ENCODE data around the gene NATD1.
A peak's percentile ranks its signal among the peaks of the same experiment; 100 is the strongest.
"Not testable (repeated sequence)": the region's sequence is repeated elsewhere in the genome, so short reads cannot be mapped to it uniquely, and the experiment has no call there.

Gene NATD1

DNA sequence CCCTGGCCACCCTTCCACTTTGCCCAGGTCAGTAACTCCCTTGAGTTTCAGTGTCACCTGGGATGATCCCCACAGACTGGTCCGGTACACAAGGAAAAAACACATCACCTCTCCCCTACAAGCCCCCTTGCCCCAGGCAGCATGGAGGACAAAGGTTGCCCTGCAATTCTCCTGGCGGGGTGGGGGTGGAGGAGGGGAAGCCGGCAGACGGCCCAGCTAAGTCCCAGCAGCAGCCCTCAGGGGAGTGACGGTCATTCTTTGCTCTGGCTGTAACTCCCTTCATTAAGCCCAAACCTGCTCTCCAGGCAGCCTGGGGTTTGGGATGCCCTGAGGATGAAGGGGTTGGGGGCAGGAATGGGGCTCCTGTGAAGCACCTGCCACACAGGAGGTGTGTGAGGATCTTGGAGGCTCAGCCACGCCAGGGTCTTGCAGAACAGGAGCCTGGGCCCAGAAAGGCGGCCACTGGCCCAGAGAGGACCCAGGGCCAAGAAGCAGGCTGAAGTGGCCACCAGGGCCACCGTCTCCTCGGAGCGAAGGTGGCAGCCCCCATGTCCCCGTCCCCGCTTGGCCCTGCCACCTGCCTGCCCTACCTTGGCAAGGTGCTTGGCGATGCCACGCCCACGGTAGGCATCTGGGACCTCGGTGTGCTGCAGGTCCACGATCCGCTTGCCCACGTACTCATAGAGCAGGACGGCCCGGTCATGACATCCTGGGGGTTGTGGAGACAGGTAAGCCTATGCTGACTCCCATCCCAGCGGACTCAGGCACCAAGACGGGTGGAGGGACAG is 9.5 kb downstream of the NATD1 start:
- no peak for DNase-seq

DNA sequence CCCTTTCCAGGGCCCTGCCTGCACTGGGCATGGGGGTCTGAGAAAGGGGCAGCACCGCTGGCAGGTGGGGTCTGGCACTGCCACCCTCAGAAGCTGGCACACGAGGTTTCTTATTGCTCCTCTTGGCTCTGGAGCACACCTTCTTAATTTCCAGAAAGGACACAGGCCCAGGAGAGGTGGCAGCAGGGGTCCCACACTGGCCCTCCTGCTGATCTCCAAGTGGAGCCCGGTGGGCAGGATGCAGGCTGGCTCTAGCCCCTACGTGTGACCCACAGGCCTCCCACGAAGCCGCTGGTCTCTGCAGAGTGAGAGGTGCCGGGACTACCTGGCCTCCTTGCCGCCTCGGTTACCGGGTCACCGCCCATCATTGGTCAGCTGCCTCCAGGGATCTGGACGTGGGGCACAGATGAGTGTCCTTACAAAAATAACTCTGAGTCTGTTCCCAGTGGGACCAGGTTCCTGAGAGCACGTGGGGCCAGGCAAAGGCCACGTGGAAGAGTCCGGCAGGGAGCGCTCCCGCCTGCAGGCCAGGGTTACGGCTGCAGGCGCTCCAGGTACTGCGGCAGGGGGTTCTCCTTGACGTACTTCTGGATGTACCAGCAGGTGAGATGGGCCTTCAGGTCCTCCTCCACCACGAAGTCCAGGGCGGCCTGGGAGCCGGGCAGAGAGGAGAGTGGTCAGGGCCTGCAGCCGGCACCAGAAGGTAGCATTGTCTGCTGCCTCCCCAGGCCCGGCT is 10.3 kb downstream of the NATD1 start:
- no peak for DNase-seq

DNA sequence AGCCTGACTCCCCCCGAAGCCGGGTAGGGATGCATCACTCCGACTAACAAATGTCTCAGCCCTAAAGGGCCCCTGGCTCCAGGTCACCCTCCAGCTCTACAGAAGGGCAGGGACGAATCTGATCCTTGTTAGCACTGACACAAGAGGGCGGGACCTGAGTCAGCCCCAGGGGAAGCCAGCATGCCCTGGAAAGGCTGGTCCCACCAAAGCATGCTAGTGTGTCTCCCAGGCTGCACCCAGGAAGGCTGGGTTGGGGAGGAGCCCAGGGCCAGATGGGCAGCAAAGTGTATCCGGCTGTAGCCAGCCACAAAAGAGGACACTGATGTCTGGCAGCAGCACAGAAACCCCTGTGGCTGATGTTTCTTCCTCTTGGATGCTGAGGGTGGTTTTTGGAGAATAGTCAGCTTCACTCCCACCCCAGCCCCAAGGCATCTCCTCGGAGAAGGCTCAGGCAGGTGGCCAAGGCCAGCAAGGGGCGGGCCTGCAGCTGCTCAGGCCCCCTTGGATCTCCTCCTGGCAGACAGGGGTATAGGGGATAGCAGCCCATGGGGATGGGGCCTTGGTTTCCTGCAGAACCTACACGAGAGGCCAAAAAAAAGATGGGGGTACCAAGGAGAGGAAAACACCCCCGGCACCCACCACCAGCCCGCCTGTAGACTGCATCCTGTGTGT is 11.0 kb downstream of the NATD1 start:
- no peak for DNase-seq

DNA sequence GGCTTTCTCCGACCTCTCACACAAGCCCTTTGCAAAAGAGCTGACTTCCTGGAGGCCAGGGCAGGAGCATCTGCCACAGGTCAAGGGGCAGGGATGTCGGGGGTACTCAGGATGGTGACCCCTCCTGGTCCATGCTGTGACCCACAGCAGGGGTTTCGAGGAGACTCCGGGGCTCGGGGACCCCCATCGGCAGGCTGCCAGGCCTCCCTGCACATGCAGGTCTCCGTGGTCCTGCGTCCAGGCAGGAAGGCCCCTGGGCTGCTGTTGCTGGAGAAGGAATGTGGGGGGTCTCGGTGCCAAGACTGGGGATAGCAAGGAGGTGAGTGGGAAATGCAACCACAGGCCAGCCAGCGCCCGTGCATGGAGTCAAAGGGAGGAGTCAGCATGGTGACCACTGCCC is 11.6 kb downstream of the NATD1 start:
- DNase-seq = no peak

DNA sequence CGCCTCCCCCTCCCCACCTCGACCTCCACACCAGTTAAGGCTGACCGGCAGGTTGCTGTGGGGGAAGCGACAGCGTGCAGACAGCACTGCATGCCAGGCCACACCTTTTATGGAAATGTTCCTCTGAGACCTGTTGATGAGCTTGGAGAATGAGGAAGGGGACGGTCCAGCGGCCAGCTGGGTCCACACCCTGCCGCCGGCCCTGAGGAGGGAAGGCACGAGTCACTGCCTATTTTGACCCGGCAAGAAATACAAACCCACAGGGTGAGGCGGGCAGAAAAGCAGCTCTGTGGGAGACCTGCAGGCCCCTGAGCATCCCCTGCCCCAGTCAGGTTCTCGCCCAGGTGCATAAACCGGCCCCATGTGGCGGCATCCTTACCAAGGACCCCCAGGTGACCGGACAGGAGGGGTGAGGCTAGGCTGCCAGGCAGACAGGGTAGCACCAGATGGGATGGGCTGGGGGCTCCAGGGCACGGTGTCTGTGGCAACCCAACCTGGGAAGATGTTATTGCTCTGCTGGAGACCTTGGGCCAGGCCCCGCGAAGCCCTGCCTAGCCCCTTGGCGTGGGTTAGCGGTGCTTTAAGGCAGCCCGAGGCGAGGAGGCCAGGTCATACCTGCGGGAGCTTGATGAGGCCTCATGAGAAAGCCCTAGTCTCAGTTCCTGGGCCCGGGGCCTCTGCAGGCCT is 12.7 kb downstream of the NATD1 start:
- DNase-seq = no peak

DNA sequence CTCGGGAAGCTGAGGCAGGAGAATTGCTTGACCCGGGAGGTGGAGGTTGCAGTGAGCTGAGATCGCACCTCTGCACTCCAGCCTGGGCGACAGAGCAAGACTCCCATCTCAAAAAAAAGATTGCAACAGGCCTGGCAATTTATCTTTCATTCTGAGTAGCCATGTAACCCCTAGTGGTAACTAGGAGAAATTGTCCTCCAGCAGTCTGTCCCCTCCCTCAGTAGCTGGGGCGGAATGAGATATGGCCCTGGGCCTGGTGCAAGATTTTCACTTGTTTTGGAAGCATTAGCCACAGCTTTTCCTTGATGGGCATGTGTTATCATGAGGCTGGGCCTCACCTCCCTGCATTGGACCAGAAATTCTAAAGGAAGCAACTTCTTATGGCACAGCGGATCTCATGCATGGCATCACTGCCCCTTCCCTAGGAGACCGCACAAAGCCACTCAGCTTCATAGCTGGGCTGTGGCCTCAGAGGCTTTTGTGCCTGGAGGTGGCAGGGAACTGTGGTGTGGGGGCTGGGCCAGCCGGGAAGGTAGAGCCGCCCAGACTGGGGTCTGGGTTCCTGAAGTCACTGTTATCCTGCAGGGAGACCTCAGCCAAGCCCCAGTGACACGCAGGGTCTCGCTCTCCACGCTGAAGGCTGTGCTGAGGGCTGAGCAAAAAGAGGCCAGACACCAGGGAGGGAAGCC is 13.4 kb downstream of the NATD1 start:
- no peak for DNase-seq

DNA sequence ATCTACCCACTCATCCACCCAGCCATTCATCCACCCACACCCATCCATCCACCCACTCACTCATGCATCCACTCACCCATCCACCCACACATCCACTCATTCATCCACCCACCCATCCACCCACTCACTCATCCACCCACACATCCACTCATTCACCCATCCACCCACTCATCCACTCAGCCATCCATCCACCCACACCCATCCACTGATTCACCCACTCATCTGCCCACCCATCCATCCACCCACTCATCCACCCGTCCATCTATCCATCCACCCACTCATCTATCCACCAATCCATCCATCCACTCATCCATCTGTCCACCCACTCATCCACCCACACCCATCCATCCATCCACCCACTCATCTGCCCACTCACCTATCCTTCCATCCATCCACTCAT is 17.3 kb downstream of the NATD1 start:
- peak; percentile 15 to 16 for DNase-seq

DNA sequence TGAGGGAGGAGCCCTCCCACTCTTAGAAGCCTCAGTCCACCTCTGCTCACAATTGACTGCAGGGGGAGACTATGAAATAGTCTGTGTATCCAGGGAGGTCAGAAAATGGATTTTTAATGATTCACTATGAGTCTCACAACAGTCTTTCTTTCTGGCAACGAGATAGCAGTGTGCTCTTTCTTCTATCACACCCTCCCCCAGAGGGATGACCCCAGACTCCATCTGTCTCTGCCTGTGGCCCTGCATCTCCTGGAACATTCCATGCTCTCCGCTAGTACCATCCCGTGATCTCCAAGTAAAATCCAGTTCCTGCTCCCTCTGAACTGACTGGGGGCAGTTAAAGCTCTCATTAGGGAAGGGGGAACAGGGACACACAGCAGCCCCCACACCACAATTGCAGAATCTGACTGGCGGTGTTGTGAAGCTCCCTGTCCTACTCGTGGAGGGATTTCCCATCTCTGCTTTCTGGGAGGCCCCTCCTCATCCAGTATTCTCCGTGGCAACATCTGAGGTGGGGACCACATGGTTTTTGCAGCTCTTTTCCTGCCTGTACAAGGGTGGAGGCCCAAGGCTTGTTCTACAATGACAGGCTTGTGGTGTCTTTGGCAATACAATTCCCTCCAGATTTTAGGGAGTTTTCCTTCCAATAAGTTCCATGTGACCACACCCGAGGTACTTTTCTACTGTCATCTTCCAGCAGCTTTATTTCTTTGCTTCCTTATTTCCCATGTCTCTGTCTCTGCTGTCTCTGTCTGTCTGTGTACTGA is 19.4 kb downstream of the NATD1 start:
- DNase-seq = no peak

DNA sequence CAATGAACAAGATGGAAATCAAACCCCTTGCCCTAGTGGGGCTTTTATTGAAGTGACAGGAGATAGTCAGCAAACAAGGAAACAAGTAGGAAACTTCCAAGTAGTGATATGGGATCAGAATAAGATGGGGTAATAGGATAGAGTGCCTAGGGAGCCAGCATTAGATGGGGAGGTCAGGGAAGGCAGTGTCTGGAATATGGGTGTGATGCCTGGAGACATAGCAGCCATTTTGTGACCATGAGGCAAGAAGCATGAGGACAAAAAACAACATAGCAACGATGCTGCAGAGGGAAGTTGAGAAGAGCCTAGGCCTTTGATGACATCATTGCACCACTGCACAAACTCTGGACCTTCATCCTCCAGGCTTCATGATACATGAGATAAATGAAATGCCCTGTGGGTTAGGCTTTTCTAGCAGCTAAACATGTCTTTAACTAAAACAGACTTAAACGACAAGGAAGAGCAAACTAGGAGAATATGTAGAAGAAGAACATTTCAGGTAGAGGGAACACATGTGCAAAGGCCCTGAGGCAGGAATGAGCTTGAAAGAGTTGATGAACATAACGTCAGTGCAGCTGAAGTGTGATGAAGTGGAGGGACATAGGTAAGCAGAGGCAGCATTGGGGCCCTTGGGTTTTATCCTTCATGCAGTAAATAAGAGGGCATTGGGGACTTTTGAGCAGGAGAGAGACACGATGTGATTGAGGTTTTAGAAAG is 21.0 kb downstream of the NATD1 start:
- no peak for DNase-seq

DNA sequence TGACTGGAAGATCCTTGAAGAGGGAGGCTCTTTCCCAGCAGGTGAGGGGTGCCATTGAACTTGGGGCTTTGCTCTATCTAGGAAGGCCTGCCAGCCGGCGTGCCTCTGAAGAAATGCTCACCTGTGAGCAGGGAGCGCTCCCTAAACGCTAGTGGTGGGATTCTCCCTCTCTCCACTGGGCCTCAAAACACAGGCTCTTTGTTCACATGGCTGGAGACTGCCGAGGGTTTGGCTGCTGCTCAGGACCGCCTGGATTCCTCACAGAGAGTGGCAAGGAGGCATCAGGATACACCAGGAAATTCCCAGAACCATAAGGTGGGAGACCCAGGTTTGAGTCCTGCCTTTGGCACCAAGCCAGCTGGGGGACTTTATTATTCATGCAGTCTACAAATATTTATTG is 21.7 kb downstream of the NATD1 start:
- DNase-seq = no peak

DNA sequence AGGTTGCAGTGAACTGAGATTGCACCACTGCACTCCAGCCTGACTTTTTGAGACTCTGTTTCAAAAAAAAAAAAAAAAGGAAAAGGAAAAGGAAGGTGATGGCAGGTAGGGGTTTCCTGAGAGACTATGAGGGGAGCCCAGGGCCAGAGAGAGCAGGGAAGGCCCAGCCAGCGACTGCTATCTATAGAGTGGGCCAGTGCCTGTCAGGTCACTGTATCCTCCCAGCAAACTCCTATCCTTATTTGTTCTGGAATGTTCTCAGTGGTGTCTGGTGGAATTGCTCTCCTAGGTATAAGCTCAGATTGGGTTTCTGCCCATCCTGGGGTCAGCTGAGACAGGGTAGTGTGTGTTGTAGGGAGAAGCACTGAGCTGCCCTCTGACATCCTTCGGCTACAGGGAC is 24.4 kb downstream of the NATD1 start:
- DNase-seq = no peak

DNA sequence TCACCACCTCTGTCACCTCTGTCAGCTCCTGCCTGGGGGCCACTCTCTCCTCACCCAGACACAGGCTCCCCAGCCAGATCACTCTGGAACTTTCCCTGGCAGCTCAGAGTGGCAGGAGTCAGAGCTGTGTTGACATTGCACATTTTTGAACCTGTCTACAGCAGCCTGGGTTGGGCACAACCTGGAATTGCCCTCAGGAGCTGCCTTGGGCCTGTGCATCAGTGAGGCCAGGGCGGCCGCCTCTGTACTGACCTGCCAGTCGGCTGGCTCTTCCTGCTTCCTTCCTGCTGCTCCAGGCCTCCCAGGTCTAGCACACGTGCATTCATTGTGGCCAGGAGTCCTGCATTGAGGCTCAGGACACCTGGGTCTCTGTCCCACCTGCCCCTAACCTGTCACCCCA is 25.1 kb downstream of the NATD1 start:
- DNase-seq = no peak

DNA sequence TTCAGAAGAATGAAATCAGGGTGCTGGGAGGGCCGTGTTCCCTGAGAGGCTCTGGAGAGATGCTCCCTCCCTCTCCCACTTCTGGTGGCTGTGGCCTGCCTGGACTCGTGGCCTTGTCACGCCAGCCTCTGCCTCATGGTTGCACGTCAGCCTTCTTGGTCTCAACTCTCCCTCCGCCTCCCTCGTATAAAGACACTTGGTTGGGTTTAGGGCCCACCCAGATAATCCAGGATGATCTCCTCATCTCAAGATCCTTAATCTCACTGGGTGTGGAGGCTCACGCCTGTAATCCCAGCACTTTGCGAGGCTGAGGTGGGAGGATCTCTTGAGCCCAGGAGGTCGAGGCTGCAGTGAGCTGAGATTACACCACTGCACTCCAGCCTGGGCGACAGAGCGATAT is 25.9 kb downstream of the NATD1 start:
- DNase-seq = not testable (repeated sequence)

DNA sequence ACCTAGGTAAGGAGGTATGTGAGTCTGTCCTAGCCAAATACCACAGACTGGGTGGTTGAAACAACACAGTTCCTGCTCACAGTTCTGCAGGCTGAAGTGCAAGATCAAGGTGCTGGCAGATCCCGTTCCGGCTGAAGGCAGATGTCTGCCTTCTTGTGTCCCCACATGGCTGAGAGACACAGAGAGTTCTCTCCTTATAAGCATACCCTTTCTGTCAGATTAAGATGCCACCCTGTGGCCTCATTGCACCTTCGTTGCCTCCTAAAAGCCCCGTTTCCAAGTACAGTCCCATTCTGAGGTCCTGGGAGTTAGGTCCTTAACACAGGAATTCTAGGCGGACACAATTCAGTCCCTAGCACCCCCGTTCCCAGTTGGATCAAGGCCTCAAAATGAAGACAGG is 30.1 kb downstream of the NATD1 start:
- no peak for DNase-seq

DNA sequence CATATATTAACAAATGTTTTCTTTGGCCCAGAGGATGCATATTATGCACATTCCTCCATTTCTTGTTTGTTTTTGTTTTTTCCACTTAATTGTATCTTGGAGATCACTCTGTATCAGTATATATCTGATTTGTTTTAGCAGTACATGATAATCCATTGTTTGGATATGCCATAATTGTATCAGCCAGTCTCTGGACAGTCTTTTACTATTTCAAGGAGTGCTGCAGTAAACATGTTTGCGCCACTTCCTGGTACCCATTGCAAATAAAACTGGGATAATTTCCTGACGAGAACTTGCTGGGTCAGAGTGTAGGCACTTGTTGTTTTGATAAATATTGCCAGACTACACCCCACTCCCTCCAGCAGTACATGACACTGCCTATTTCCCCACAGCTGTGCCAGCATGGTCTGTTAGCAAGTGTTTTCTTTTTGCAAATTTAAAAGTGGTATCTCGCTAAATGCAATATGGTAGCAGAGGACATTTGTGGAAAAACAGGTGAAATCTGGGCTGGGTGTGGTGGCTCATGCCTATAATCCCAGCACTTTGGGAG is 34.3 kb downstream of the NATD1 start:
- no peak for DNase-seq

DNA sequence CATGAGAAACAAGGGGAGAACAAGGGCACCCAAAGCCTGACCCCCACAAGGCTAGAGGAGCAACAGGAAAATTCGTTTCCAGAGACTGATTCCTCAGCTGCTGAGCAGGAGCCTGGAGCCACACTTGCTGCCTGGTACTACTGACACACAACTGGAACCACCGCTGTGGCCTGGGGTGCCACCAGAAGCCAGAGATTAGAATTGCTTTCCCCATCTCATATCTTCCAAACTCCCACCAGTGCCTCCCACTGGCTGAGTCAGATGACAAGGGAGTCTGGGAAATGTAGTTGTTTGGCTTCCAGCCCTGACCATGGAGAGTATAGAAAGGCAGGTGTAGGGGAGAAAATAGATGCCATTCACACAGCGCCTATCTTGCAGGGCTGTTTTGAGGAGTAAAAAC is 35.1 kb downstream of the NATD1 start:
- DNase-seq = peak; percentile 12 to 20

DNA sequence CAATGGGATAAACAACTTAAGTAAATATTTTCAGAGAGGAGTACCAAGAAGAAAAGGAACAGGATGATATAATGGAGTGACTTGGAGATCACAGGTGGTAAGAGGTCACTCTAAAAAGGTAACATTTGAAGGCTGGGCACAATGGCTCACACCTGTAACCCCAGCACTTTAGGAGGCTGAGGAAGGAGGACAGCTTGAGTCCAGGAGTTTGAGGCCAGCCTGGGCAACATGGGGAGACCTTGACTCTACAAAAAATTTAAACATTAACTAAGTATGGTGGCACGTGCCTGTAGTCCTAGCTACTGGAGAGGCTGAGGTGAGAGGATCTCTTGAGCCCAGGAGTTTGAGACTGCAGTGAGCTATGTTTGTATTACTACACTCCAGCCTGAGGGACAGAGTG is 35.9 kb downstream of the NATD1 start:
- DNase-seq = no peak

DNA sequence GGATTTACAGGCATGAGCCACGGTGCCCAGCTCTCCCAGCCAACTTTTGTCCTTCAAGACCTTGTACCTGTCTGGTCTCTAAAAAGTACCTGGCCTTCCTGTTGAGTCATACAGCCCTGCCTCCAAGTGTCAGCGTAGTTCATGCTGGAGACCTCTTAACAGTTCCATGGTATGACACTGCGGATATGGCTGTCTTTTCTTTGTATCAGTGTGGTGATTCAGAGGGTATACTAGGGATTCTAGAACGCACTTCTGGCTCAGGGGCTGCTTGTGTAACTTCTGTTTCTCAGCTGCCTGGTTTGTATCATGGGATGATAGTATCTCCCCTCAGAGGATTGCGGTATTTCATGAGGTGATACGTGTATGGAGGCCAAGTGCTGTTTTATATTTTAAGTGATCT is 37.3 kb downstream of the NATD1 start:
- no peak for DNase-seq

DNA sequence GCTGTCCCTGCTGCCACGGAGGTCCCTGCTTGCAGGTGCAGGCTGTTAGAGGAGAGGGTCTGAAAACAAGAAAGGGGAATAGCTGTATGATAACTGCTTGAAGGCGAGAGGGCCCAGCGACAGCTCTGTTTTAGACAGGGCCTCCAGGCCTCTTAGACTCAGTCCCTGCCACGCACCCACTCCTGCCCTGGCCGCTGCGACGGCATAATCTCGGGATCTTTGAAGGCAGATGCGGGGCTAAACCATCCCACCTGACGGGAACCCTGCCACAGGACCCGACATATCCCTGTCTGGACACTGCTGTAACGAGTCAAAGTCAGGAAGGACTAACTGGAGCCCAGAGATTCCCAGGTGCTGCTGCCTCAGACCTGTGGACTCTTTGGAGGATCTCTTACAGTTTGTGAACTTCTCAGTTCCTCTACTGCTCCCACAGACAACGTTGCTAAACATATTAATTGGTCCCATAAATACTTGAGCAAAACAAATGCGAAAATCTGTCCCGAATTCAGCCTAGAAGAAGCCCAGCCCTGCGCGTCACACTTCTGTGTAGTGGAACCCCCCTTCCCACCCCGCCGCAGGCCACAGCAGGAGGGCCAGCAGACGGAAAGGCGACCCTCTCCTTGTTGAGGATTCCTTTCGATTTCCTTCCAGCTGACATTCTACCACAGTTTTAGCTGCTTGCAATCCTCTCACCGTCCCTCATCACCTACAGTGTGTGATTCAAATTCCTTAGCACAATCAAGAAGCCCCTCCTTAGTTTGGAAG is 38.3 kb downstream of the NATD1 start:
- no peak for DNase-seq

Data from activated CD4-positive, alpha-beta T cell treated with anti-CD3 and anti-CD28 coated beads, Interleukin-2, amount 50 U/mL, for 4 hours (primary cell).